Measurements from ENCODE around the gene GALNTL6. TPM values are rescaled to one million over a fixed set of nuclear protein-coding genes. Genes with fewer than 3 reads are reported as not detected.
A peak's percentile ranks its signal among the peaks of the same experiment; 100 is the strongest.

Gene GALNTL6
- total and polyA plus RNA-seq, 2 of the 4 experiments (the other 2 are of a cell fraction), result under 0.01 TPM; not detected in 1

DNA sequence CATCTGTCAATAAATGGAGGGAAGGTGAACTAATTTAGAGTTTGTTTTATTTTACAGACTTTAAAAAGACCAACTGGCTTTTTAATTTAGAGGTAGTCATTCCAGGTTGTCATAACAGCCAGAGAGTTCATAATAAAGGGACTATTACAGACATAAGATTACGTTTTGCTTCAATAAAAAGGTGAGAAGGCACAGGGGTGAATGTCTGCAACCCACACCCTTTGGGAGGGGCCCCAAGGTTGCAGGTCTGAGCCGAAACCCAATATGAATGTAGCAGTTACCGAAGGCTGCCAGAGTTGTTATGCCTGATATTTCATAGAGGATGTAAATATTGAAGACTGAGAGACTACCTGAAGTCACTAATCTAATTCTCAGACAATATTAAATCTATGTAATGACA is 1025.7 kb downstream of the GALNTL6 start:
- dilution Hi-C loops (cut with HindIII; ENCODE audit: low sequenced_read_pairs, unreplicated experiment) (no loop called here), intact Hi-C loops (cut with micrococcal nuclease) (no loop called here), in situ Hi-C loops (cut with MboI; ENCODE audit: low sequenced_read_pairs) (no loop called here)
- Histone ChIP-seq H2BK5ac (ENCODE audit: low read depth, low read length, poor library complexity, severe bottlenecking) (no peak overlapping the region), H3K4ac (ENCODE audit: low read depth, low read length) (0 out of 2 replicates have a peak overlapping the region, but pooled peaks have one; percentile 34), H3K9me1 (ENCODE audit: insufficient read depth, low read length) (peaks cover 4% of the 10 kb centered on the region; the same call in 1 of the 2 replicates), H3K27ac (ENCODE audit: insufficient read depth, low read length) (no peak overlapping the region), H2AK5ac (ENCODE audit: low read depth, low read length) (no peak overlapping the region), H2AK9ac (replicated peaks; ENCODE audit: low read depth, low read length, poor library complexity) (no peak overlapping the region), H2BK20ac (ENCODE audit: low read depth, low read length) (no peak overlapping the region; the same call in 1 of the 2 replicates), H3K18ac (ENCODE audit: low read depth, low read length) (no peak overlapping the region), H3K9ac (ENCODE audit: low read depth, low read length) (no peak overlapping the region), H3K36me3 (ENCODE audit: control insufficient read depth, insufficient read depth, low read length) (no peaks in the 10 kb centered on the region), H2BK15ac (ENCODE audit: low read depth, low read length) (no peak overlapping the region), H3K79me1 (ENCODE audit: low read depth in 1 of 2, low read length in 2 of 2) (no peaks in the 10 kb centered on the region), H4K20me1 (ENCODE audit: insufficient read depth, low read length) (no peaks in the 10 kb centered on the region), H3K23ac (ENCODE audit: low read depth, low read length) (no peak overlapping the region), H2BK120ac (ENCODE audit: low read depth, low read length) (peak overlapping the region; percentile 52), H3K4me3 (ENCODE audit: insufficient read depth, low read depth, low read length) (no peak overlapping the region), H3K4me1 (ENCODE audit: control insufficient read depth, insufficient read depth, low read length) (peaks cover 5% of the 10 kb centered on the region; the same call in 1 of the 2 replicates), H3K14ac (replicated peaks; ENCODE audit: low read depth, low read length) (no peak overlapping the region), H3K9me3 (ENCODE audit: control insufficient read depth, insufficient read depth, low read length) (no peaks in the 10 kb centered on the region), H3K4me2 (ENCODE audit: low read depth, low read length) (no peak overlapping the region), H3K27me3 (ENCODE audit: control insufficient read depth, insufficient read depth, low read length) (no peaks in the 10 kb centered on the region), H3K56ac (ENCODE audit: extremely low read depth, insufficient read depth, low read length) (no peak overlapping the region), H4K8ac (ENCODE audit: low read depth in 2 of 2, low read length in 2 of 2) (no peak overlapping the region; a peak in 1 of 4 replicates), H2AFZ (replicated peaks; ENCODE audit: low read length, poor library complexity) (no peak overlapping the region), H4K5ac (ENCODE audit: low read depth, low read length) (no peak overlapping the region), H4K91ac (ENCODE audit: insufficient read depth, low read depth, low read length) (peak overlapping the region; percentile 18; the same call in 1 of the 2 replicates)
- ATAC-seq (ENCODE audit: low read depth) (no peak), DNase-seq (no peak)
- TF ChIP-seq RCOR1 (IDR thresholded peaks at IDR 0.05; ENCODE audit: insufficient replicate concordance, low read length) (no peak), SMC3 (IDR thresholded peaks at IDR 0.05; ENCODE audit: low read depth, low read length) (no peak), CEBPB (IDR thresholded peaks at IDR 0.05; ENCODE audit: low read depth, low read length) (no peak), RAD21 (IDR thresholded peaks at IDR 0.05; ENCODE audit: low read length) (no peak), BHLHE40 (IDR thresholded peaks at IDR 0.05; ENCODE audit: low read depth, low read length) (no peak), FOS (IDR thresholded peaks at IDR 0.05; ENCODE audit: low read depth, low read length) (no peak), MXI1 (IDR thresholded peaks at IDR 0.05; ENCODE audit: borderline replicate concordance, low read depth, low read length) (no peak), CHD1 (IDR thresholded peaks at IDR 0.05; ENCODE audit: low read depth, low read length) (no peak), MAFK (IDR thresholded peaks at IDR 0.05; ENCODE audit: low read depth, low read length) (no peak), MAZ (IDR thresholded peaks at IDR 0.05; ENCODE audit: borderline replicate concordance, low read depth, low read length) (no peak), POLR2A (IDR thresholded peaks at IDR 0.05; ENCODE audit: low read depth, low read length) (no peak), NFE2L2 (IDR thresholded peaks at IDR 0.05; ENCODE audit: low read depth, low read length) (no peak), RFX5 (IDR thresholded peaks at IDR 0.05; ENCODE audit: low read depth, low read length) (no peak)
- TF ChIP-seq, protein P1, sequence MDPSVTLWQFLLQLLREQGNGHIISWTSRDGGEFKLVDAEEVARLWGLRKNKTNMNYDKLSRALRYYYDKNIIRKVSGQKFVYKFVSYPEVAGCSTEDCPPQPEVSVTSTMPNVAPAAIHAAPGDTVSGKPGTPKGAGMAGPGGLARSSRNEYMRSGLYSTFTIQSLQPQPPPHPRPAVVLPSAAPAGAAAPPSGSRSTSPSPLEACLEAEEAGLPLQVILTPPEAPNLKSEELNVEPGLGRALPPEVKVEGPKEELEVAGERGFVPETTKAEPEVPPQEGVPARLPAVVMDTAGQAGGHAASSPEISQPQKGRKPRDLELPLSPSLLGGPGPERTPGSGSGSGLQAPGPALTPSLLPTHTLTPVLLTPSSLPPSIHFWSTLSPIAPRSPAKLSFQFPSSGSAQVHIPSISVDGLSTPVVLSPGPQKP (IDR thresholded peaks at IDR 0.05; ENCODE audit: borderline replicate concordance, low read depth, low read length), result no peak
- TF ChIP-seq, protein P2, sequence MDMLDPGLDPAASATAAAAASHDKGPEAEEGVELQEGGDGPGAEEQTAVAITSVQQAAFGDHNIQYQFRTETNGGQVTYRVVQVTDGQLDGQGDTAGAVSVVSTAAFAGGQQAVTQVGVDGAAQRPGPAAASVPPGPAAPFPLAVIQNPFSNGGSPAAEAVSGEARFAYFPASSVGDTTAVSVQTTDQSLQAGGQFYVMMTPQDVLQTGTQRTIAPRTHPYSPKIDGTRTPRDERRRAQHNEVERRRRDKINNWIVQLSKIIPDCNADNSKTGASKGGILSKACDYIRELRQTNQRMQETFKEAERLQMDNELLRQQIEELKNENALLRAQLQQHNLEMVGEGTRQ (IDR thresholded peaks at IDR 0.05; ENCODE audit: low read depth, low read length), result no peak
- TF ChIP-seq, protein P3, sequence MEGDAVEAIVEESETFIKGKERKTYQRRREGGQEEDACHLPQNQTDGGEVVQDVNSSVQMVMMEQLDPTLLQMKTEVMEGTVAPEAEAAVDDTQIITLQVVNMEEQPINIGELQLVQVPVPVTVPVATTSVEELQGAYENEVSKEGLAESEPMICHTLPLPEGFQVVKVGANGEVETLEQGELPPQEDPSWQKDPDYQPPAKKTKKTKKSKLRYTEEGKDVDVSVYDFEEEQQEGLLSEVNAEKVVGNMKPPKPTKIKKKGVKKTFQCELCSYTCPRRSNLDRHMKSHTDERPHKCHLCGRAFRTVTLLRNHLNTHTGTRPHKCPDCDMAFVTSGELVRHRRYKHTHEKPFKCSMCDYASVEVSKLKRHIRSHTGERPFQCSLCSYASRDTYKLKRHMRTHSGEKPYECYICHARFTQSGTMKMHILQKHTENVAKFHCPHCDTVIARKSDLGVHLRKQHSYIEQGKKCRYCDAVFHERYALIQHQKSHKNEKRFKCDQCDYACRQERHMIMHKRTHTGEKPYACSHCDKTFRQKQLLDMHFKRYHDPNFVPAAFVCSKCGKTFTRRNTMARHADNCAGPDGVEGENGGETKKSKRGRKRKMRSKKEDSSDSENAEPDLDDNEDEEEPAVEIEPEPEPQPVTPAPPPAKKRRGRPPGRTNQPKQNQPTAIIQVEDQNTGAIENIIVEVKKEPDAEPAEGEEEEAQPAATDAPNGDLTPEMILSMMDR (conservative IDR thresholded peaks at IDR 0.05; ENCODE audit: low read depth, low read length), result no peak
- WGBS, 2 experiments (ENCODE audit: extremely low coverage in 2 of 2, insufficient read length in 1 of 2), result no CpG with 5 or more reads among the region's 3 CpGs
- ChIA-PET CTCF (no interaction called here), POLR2A (ENCODE audit: unreplicated experiment) (no interaction called here)
- BruUV-seq (replicated peaks), result no TSS peak
